Osteoblast (primary cell): ENCODE measurements around the gene IGFBP7. TPM values are rescaled to one million over a fixed set of nuclear protein-coding genes. Genes with fewer than 3 reads are reported as not detected.
A peak's percentile ranks its signal among the peaks of the same experiment; 100 is the strongest.

Experiments used
- DNase-seq: peaks from one replicate; pipeline ENCODE4 v3.0.0; 2011; ENCODE audit warnings: low spot score, mixed read lengths; ENCODE audit not compliant: insufficient read length; ENCODE audit errors: missing footprints
- H2AFZ ChIP-seq: 2 replicates; pipeline ENCODE4 v1.6.0; 2011; ENCODE audit warnings: mild to moderate bottlenecking, low read length
- H3K27ac ChIP-seq: 2 replicates; pipeline ENCODE4 v1.5.1; 2011; ENCODE audit warnings: mild to moderate bottlenecking, low read depth, low read length, moderate library complexity
- H3K27me3 ChIP-seq: 2 replicates; pipeline ENCODE4 v1.6.0; 2012; ENCODE audit warnings: mild to moderate bottlenecking, control low read depth, inconsistent platforms, low read length, moderate library complexity; ENCODE audit not compliant: insufficient read depth
- H3K36me3 ChIP-seq: 2 replicates; pipeline ENCODE4 v1.5.1; 2011; ENCODE audit warnings: mild to moderate bottlenecking, low read length, control low read depth, moderate library complexity; ENCODE audit not compliant: insufficient read depth
- H3K4me1 ChIP-seq: 2 replicates; pipeline ENCODE4 v1.5.1; 2011; ENCODE audit warnings: mild to moderate bottlenecking, low read length, control low read depth, moderate library complexity; ENCODE audit not compliant: insufficient read depth
- H3K4me2 ChIP-seq: 2 replicates; pipeline ENCODE4 v1.6.0; 2011; ENCODE audit warnings: mild to moderate bottlenecking, low read length; ENCODE audit not compliant: insufficient read depth
- H3K4me3 ChIP-seq: fragments of 200-600 bp; sonication (generic); 3 replicates; pipeline ENCODE4 v1.5.1; 2012; ENCODE audit warnings: mild to moderate bottlenecking, low read length, inconsistent platforms; ENCODE audit not compliant: insufficient read depth
- H3K79me2 ChIP-seq: 2 replicates; pipeline ENCODE4 v1.6.0; 2012; ENCODE audit warnings: mild to moderate bottlenecking, low read length, control low read depth, inconsistent platforms; ENCODE audit not compliant: insufficient read depth
- H3K9me3 ChIP-seq: 2 replicates; pipeline ENCODE4 v1.5.1; 2011; ENCODE audit warnings: low read depth, low read length, control low read depth
- H4K20me1 ChIP-seq: 2 replicates; pipeline ENCODE4 v1.6.0; 2012; ENCODE audit warnings: mild to moderate bottlenecking, low read length, control low read depth; ENCODE audit not compliant: insufficient read depth
- CTCF ChIP-seq: IDR thresholded peaks from 2 replicates; pipeline ENCODE4 v1.5.1; 2011; ENCODE audit warnings: mild to moderate bottlenecking, low read depth, low read length, moderate library complexity; ENCODE audit errors: extremely low read depth
- total RNA-seq: library from RNA; depleted of rRNA; stranded (reverse); fragments of >200 nt; gene quantifications from 2 replicates; pipeline ENCODE4 v1.2.3, GENCODE V29; 2012

The IGFBP7 gene
- total RNA-seq, 1 donor: 715 TPM

GRCh38 chr4:57139783-57140182, 29.6 kb upstream of the IGFBP7 start:
- Histone ChIP-seq H3K4me2 (no peak overlapping the region), H3K36me3 (no peaks in the 10 kb centered on the region), H2AFZ (peak overlapping the region; percentile 62), H3K27me3 (no peaks in the 10 kb centered on the region), H3K79me2 (no peaks in the 10 kb centered on the region), H3K27ac (no peak overlapping the region), H3K9me3 (no peaks in the 10 kb centered on the region), H4K20me1 (no peaks in the 10 kb centered on the region), H3K4me3 (no peak overlapping the region), H3K4me1 (peaks cover 27% of the 10 kb centered on the region)
- DNase-seq: no peak
- no peak for TF ChIP-seq CTCF

GRCh38 chr4:57137261-57137660, 27.1 kb upstream of the IGFBP7 start:
- no peak overlapping the region for H2AFZ ChIP-seq
- TF ChIP-seq CTCF: no peak
- H3K4me3 ChIP-seq: no peak overlapping the region
- H4K20me1 ChIP-seq: no peaks in the 10 kb centered on the region
- no peaks in the 10 kb centered on the region for H3K9me3 ChIP-seq
- peak overlapping the region; percentile 59 for H3K27ac ChIP-seq
- no peaks in the 10 kb centered on the region for H3K79me2 ChIP-seq
- no peak for DNase-seq
- H3K4me2 ChIP-seq: no peak overlapping the region
- no peaks in the 10 kb centered on the region for H3K27me3 ChIP-seq
- H3K4me1 ChIP-seq: peaks cover 19% of the 10 kb centered on the region
- H3K36me3 ChIP-seq: no peaks in the 10 kb centered on the region

- Histone ChIP-seq H3K36me3 (no peaks in the 10 kb centered on the region), H3K27ac (peak overlapping the region; percentile 59), H3K4me3 (no peak overlapping the region), H3K27me3 (no peaks in the 10 kb centered on the region), H3K9me3 (no peaks in the 10 kb centered on the region), H3K79me2 (no peaks in the 10 kb centered on the region), H3K4me1 (peaks cover 21% of the 10 kb centered on the region), H3K4me2 (peak overlapping the region; percentile 7), H4K20me1 (no peaks in the 10 kb centered on the region), H2AFZ (peak overlapping the region; percentile 65)
- no peak for DNase-seq
- no peak for TF ChIP-seq CTCF
These were observed 26.1 kb upstream of the IGFBP7 start for GRCh38 chr4:57136281-57136680.

- Histone ChIP-seq H3K27me3 (no peaks in the 10 kb centered on the region), H3K36me3 (no peaks in the 10 kb centered on the region), H3K79me2 (no peaks in the 10 kb centered on the region), H3K4me1 (peaks cover 21% of the 10 kb centered on the region), H4K20me1 (no peaks in the 10 kb centered on the region), H2AFZ (no peak overlapping the region), H3K4me2 (no peak overlapping the region), H3K9me3 (no peaks in the 10 kb centered on the region), H3K27ac (no peak overlapping the region), H3K4me3 (no peak overlapping the region)
- no peak for TF ChIP-seq CTCF
- no peak for DNase-seq
These were observed 22.6 kb upstream of the IGFBP7 start for GRCh38 chr4:57132743-57133137.
